Adrenal gland (tissue), 12 donors: ENCODE results near the gene RNF220. TPM values are rescaled to one million over a fixed set of nuclear protein-coding genes. Genes with fewer than 3 reads are reported as not detected.
A peak's percentile ranks its signal among the peaks of the same experiment; 100 is the strongest.

Experiments
- DNase-seq, 7 donors: peaks; one replicate each; pipeline ENCODE4 v3.0.0-alpha.2; 2019 to 2020
- H3K27ac ChIP-seq, 5 donors: fragments of 200-600 bp; sonication (generic) in 4 of 5; 1 replicate in 3 of 5; 2 replicates in 2 of 5; pipeline versions ENCODE4 v1.5.1 to v1.8.0; 2016 to 2020; ENCODE audit warnings: mild to moderate bottlenecking in 1 of 5
- H3K27me3 ChIP-seq: fragments of 200-600 bp; 2 replicates; pipeline ENCODE4 v1.8.0; 2021
- H3K36me3 ChIP-seq, 2 donors: fragments of 200-600 bp; replicated peaks in 1 of 2; 1 replicate in 1 of 2; 2 replicates in 1 of 2; pipeline versions ENCODE4 v1.5.1 to v1.8.0; 2018 to 2022
- H3K4me1 ChIP-seq, 2 donors: fragments of 200-600 bp; replicated peaks in 1 of 2; 1 replicate in 1 of 2; 2 replicates in 1 of 2; pipeline versions ENCODE4 v1.5.1 to v1.8.0; 2018 to 2021
- H3K4me3 ChIP-seq, 4 donors: fragments of 200-600 bp; sonication (generic) in 3 of 4; one replicate each; pipeline ENCODE4 v1.5.1; 2016 to 2018
- H3K9me3 ChIP-seq, 3 donors: fragments of 200-600 bp; sonication (generic) in 1 of 3; replicated peaks in 1 of 3; 1 replicate in 2 of 3; 2 replicates in 1 of 3; pipeline versions ENCODE4 v1.5.1 to v1.8.0; 2016 to 2021
- CTCF ChIP-seq, 6 experiments: fragments of 450-650 bp in 4 of 6; fragments of 200-600 bp in 2 of 6; sonication (generic) in 1 of 6; IDR thresholded peaks; 1 replicate in 5 of 6; 2 replicates in 1 of 6; pipeline versions ENCODE4 v1.5.1 to v1.8.0; 2016 to 2021; ENCODE audit warnings: antibody characterized with exemption in 6 of 6, mild to moderate bottlenecking in 2 of 6, moderate library complexity in 1 of 6
- POLR2A ChIP-seq, 2 donors: fragments of 450-650 bp; IDR thresholded peaks; one replicate each; pipeline ENCODE4 v1.6.1; 2017; ENCODE audit warnings: antibody characterized with exemption in 2 of 2, mild to moderate bottlenecking in 2 of 2, moderate library complexity in 1 of 2
- WGBS, 4 donors: extraction: QIAGEN DNeasy Blood & Tissue Kit in 2 of 4; methylation state at CpG; one replicate each; pipeline versions ENCODE4 v1.1.5 to v1.1.7; 2013 to 2017; 5-methylcytosine and 5-hydroxymethylcytosine counted together
- intact Hi-C, 2 donors: fragments of 100-400 bp; cut with DNase I; formaldehyde crosslinking; loops; one replicate each; pipeline versions ENCODE4 v1.14.1 to v1.15.0; 2022 to 2023
- polyA plus RNA-seq, 3 donors: library from polyadenylated mRNA; stranded (reverse); fragments of 200-250 nt in 2 of 3; fragments of 350-450 nt in 1 of 3; fragmentation: Illumina TruSeq in 1 of 3; extraction: RNeasy Lipid Tissue Mini Kit (QIAGEN cat#74804) in 1 of 3; gene quantifications; one replicate each; pipeline ENCODE4 v1.2.3, GENCODE V29; 2013 to 2014
- total RNA-seq, 9 donors: library from RNA; depleted of rRNA in 4 of 9; stranded (reverse); fragments of >200 nt in 4 of 9; fragments of 120-200 nt in 1 of 9; fragmentation: NEBNext Ultra II Directional in 1 of 9; extraction: Animal tissue kit (Norgen Biotek cat#: 25700) in 1 of 9; gene quantifications; one replicate each; pipeline versions ENCODE4 v1.1.0 to v1.2.4, GENCODE V29; 2013 to 2023
- donor health status: healthy with polysubstance abuse.
- donor health status: Bipolar disorder and iron deficiency.
- donor health status: DM: yes; HTN: yes; CAD: no.
- donor health status: DM: no; HTN: no; CAD: no.
- donor health status: DM: no; HTN: no; CAD: no.
- donor health status: DM: yes; HTN: yes; CAD: no.

Gene RNF220
- total and polyA plus RNA-seq, 12 donors, result 36.3 to 150 (median 66.5) TPM

GRCh38 chr1:44581205-44581604 is 176.2 kb downstream of the RNF220 start:
- intact Hi-C loops, result no loop called here
- 74 to 82% (median 80%) methylated on average over 6 of the region's 6 CpGs for WGBS, 4 donors
- Histone ChIP-seq H3K27ac (no peak overlapping the region), H3K9me3 (no peaks in the 10 kb centered on the region), H3K4me1 (no peaks in the 10 kb centered on the region), H3K4me3 (no peak overlapping the region), H3K27me3 (peaks cover 18% of the 10 kb centered on the region), H3K36me3 (no peaks in the 10 kb centered on the region)
- DNase-seq, result no peak
- TF ChIP-seq POLR2A (IDR thresholded peaks at IDR 0.05), result no peak

GRCh38 chr1:44584167-44584566 is 179.1 kb downstream of the RNF220 start:
- 42 to 71% (median 43%) methylated on average over 5 to 6 of the region's 6 CpGs for WGBS, 4 donors
- no peak for DNase-seq
- intact Hi-C loops, result no loop called here
- Histone ChIP-seq H3K4me1 (no peaks in the 10 kb centered on the region), H3K36me3 (no peaks in the 10 kb centered on the region), H3K27ac (no peak overlapping the region), H3K4me3 (no peak overlapping the region), H3K27me3 (peaks cover 22% of the 10 kb centered on the region), H3K9me3 (no peaks in the 10 kb centered on the region)
- TF ChIP-seq POLR2A (IDR thresholded peaks at IDR 0.05), result no peak
- no peak for TF ChIP-seq CTCF (IDR thresholded peaks at IDR 0.05)

GRCh38 chr1:44585315-44585920 is 180.4 kb downstream of the RNF220 start:
- no peak overlapping the region for H3K27ac ChIP-seq
- no peak overlapping the region for H3K4me3 ChIP-seq
- H3K27me3 ChIP-seq, result peaks cover 22% of the 10 kb centered on the region
- H3K4me1 ChIP-seq, result no peaks in the 10 kb centered on the region
- no peaks in the 10 kb centered on the region for H3K36me3 ChIP-seq
- 48 to 56% (median 53%) methylated on average over 4 of the region's 4 CpGs for WGBS, 4 donors
- no peaks in the 10 kb centered on the region for H3K9me3 ChIP-seq
- intact Hi-C loops, result no loop called here
- DNase-seq, result no peak
- TF ChIP-seq CTCF (IDR thresholded peaks at IDR 0.05) (no peak), POLR2A (IDR thresholded peaks at IDR 0.05) (no peak)

GRCh38 chr1:44587796-44588460 is 182.9 kb downstream of the RNF220 start:
- peaks cover 22% of the 10 kb centered on the region for H3K27me3 ChIP-seq
- DNase-seq, result peak; percentile 37 to 80 (median 71)
- TF ChIP-seq CTCF (IDR thresholded peaks at IDR 0.05), result no peak
- TF ChIP-seq POLR2A (IDR thresholded peaks at IDR 0.05), result no peak
- WGBS, 4 donors, result 47 to 58% (median 51%) methylated on average over 14 to 17 of the region's 17 CpGs
- no peaks in the 10 kb centered on the region for H3K9me3 ChIP-seq
- no peak overlapping the region for H3K4me3 ChIP-seq
- no peaks in the 10 kb centered on the region for H3K36me3 ChIP-seq
- H3K4me1 ChIP-seq, result no peaks in the 10 kb centered on the region
- H3K27ac ChIP-seq, result no peak overlapping the region
- intact Hi-C loops, result no loop called here
